Measurements from ENCODE around the gene CLIC6. TPM values are rescaled to one million over a fixed set of nuclear protein-coding genes. Genes with fewer than 3 reads are reported as not detected.

Gene CLIC6
- total and polyA plus RNA-seq, 3 donors from 2014 or later = 0.16 to 2.0 (median 0.37) TPM

- Histone ChIP-seq H3K4me1 (no peaks in the 10 kb centered on the region), H3K36me3 (ENCODE audit: low read depth, missing control alignments) (no peaks in the 10 kb centered on the region), H3K9me3 (no peaks in the 10 kb centered on the region), H3K27me3 (no peaks in the 10 kb centered on the region), H3K27ac (no peak overlapping the region), H3K4me3 (no peak overlapping the region)
- intact Hi-C loops (cut with DNase I; ENCODE audit: low total_unique reads) = no loop called here
- TF ChIP-seq, protein P1, sequence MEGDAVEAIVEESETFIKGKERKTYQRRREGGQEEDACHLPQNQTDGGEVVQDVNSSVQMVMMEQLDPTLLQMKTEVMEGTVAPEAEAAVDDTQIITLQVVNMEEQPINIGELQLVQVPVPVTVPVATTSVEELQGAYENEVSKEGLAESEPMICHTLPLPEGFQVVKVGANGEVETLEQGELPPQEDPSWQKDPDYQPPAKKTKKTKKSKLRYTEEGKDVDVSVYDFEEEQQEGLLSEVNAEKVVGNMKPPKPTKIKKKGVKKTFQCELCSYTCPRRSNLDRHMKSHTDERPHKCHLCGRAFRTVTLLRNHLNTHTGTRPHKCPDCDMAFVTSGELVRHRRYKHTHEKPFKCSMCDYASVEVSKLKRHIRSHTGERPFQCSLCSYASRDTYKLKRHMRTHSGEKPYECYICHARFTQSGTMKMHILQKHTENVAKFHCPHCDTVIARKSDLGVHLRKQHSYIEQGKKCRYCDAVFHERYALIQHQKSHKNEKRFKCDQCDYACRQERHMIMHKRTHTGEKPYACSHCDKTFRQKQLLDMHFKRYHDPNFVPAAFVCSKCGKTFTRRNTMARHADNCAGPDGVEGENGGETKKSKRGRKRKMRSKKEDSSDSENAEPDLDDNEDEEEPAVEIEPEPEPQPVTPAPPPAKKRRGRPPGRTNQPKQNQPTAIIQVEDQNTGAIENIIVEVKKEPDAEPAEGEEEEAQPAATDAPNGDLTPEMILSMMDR (IDR thresholded peaks at IDR 0.05) = no peak
- no peak for TF ChIP-seq POLR2A (IDR thresholded peaks at IDR 0.05)
- no peak for DNase-seq
- WGBS, 2 donors = 84 to 97% methylated on average over 3 of the region's 3 CpGs
Measured at GRCh38 chr21:34649400-34649799, 19.4 kb upstream of the CLIC6 start.

DNA sequence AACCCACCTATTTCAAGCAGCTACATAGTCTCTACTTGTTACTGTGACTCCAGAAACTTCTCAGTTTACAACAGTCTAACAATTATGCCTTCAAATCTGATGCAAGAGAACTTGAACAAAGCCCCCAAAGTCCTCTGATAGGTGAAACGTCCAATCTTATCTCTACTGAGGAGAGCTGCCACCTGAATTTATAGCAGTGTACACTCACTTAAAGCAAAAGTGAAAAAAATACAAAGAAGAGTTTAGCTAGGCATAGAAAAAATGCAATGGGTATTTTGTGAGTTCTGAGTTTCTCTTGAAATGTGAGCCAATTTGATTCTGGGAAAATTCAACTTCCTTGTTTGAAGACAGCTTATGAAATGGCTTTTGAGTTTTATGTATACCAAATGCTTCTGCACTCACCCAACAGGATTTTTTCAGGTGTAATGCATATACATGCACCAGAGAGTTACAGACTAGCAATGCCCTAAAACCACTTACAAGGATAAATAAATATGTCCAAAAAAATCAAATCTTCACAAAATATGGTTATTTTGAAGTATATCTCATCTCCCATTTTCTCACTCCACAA, 17.8 kb upstream of the CLIC6 start:
- H3K9me3 ChIP-seq = no peaks in the 10 kb centered on the region
- H3K27ac ChIP-seq = no peak overlapping the region
- WGBS, 2 donors = 11 to 21% methylated on average over 1 of the region's 1 CpG
- no peaks in the 10 kb centered on the region for H3K27me3 ChIP-seq
- H3K4me3 ChIP-seq = no peak overlapping the region
- TF ChIP-seq, protein P1 (IDR thresholded peaks at IDR 0.05) = no peak
- no peak for TF ChIP-seq POLR2A (IDR thresholded peaks at IDR 0.05)
- no peaks in the 10 kb centered on the region for H3K36me3 ChIP-seq (ENCODE audit: low read depth, missing control alignments)
- intact Hi-C loops (cut with DNase I; ENCODE audit: low total_unique reads) = no loop called here
- H3K4me1 ChIP-seq = no peaks in the 10 kb centered on the region
- DNase-seq = no peak

- H3K4me1 ChIP-seq = no peaks in the 10 kb centered on the region
- no peaks in the 10 kb centered on the region for H3K36me3 ChIP-seq (ENCODE audit: low read depth, missing control alignments)
- 85 to 86% methylated on average over 1 of the region's 1 CpG for WGBS, 2 donors
- H3K27me3 ChIP-seq = no peaks in the 10 kb centered on the region
- no peak for DNase-seq
- H3K9me3 ChIP-seq = no peaks in the 10 kb centered on the region
- H3K4me3 ChIP-seq = no peak overlapping the region
- H3K27ac ChIP-seq = no peak overlapping the region
- intact Hi-C loops (cut with DNase I; ENCODE audit: low total_unique reads) = no loop called here
- TF ChIP-seq, protein P1 (IDR thresholded peaks at IDR 0.05) = no peak
- TF ChIP-seq POLR2A (IDR thresholded peaks at IDR 0.05) = no peak
Measured at GRCh38 chr21:34651642-34652041, 17.2 kb upstream of the CLIC6 start.

DNA sequence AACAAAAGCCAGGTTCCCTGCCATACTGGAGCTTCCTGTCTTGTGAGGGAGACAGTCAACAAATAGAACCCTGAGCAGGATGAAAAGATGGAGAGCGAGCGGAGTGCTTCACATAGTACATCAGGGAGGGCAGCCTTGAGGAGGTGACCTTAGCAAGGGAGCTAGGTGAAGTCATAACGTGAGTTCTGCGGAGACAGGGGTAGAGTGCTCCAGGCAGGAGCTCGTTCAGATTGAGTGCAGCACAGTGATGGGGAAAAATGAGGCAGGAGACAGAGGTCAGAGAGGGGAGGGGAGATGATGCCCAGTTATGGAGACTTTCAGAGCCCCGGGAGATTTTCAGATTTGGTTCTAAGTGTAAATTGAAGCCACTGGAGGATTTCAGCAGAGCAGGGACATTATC, 15.3 kb upstream of the CLIC6 start:
- Histone ChIP-seq H3K9me3 (no peaks in the 10 kb centered on the region), H3K36me3 (ENCODE audit: low read depth, missing control alignments) (no peaks in the 10 kb centered on the region), H3K27me3 (no peaks in the 10 kb centered on the region), H3K4me3 (no peak overlapping the region), H3K27ac (no peak overlapping the region), H3K4me1 (no peaks in the 10 kb centered on the region)
- WGBS, 2 donors = 91% methylated on average over 6 of the region's 6 CpGs
- intact Hi-C loops (cut with DNase I; ENCODE audit: low total_unique reads) = no loop called here
- no peak for DNase-seq
- TF ChIP-seq POLR2A (IDR thresholded peaks at IDR 0.05) = no peak
- TF ChIP-seq, protein P1 (IDR thresholded peaks at IDR 0.05) = no peak

DNA sequence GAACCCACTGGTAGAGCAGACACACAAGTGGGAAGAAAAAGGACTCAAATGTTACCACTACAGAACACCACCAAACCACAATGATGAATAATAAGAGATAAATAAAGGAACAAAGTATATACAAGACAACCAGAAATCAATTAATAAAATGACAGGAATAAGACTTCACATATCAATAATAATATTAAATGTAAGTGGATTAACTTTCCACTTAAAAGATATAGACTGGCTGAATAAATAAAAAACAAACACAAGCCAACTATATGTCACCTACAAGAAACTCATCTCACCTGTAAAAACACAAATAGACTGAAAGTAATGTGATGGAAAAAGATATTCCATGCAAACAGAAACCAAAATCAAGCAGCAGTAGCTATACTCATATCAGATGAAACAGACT, 6.9 kb upstream of the CLIC6 start:
- Histone ChIP-seq H3K4me3 (no peak overlapping the region), H3K9me3 (no peaks in the 10 kb centered on the region), H3K4me1 (no peaks in the 10 kb centered on the region), H3K27me3 (no peaks in the 10 kb centered on the region), H3K36me3 (ENCODE audit: low read depth, missing control alignments) (no peaks in the 10 kb centered on the region), H3K27ac (no peak overlapping the region)
- intact Hi-C loops (cut with DNase I; ENCODE audit: low total_unique reads) = no loop called here
- DNase-seq = no peak
- TF ChIP-seq, protein P1 (IDR thresholded peaks at IDR 0.05) = no peak
- TF ChIP-seq POLR2A (IDR thresholded peaks at IDR 0.05) = no peak

All from testis (tissue), 3 donors.